Hippocampal formation (tissue), 2 donors: Measurements from ENCODE around the gene HNF4A.

ENCODE experiments used
- DNase-seq, 2 donors: peaks; one replicate each; lab custom pipeline; 2025; lab: John Stamatoyannopoulos, UW

HNF4A gene

GRCh38 chr20:44392776-44393607, 37.5 kb downstream of the HNF4A start:
- DNase-seq = no peak

DNA sequence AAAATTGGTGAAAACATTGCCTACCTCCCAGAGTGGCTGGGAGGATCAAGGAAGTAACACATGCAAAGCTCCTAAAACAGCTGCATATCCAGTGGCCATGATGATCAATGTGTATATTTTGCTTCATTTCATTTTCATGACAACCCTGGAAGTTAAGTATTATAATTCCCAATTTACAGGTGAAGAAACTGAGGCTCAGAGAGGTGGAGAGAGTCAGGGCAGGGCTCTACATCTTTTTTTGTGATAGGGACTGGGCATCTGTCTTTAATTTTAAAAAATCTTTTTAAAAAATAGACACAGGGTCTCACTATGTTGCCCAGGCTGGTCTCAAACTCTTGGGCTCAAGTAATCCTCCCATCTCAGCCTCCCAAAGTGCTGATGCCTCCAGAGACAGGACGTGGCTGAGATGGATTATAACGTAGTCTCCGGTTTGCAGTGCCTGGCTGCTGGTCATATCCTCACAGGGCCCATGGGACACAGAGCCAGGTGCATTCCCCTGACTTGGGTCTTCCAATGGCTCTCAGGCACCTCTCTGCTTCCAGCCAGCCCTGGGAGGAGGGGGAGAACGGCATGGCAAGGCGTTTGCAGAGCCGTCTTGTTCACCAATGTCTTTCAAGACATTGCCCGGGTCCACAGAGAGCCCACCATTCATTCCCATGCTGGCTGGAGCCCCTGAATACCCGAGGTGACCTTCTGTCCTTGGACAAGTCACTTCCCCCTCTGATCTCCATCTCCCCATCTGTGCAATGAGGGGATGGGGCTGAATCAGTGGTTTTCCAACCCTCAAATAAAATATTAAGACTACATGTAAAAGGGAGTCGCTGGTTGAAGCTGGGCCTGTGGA, 38.3 kb downstream of the HNF4A start:
- no peak for DNase-seq

DNA sequence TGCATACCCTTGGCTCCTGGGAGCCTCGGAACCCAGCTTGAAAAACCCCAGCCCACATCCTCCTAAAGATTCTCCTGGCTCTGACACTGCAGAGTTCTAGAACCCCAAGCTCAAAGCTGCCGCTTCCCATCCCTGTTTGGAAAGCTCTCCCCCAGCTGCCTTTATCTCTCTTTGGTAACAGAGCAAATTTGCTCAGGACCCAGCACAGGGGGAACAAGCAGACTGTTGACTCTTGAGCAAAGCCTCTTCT, 38.9 kb downstream of the HNF4A start:
- no peak for DNase-seq

DNA sequence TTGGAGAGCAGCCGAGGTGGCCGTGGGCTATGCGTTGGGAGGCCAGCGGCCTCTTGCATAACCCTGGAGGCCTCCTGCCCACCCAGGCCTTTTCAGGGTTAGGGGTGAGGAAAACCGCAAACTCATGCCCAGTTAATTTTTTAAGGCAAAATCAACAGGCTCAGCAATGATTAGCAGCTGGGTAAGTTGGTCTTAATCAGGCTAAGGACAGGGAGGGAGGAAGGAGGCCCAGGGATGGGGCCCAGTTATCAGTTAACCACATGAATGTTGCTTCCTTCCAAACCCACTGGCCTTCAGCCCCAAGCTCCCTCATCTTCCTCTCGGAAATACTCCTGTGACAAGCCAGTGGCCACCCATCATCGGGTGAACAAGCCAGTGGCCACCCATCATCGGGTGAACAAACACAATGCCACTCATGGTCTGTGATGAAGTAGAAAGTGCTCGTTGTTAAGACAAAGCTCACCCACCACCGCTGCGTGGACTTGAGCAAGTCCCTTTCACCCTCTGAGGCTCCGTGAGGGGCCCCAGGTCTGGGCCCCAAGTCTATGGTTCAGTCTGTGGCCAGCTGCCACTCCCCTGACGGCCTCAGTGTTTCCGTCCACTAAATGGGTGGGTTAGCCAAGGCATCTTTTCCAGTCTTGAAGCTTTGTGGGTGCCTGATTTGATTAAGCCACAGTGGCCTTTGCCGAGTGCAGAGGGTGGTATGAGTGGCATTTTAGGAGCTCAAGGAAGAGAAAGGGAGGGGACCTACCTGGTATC, 39.4 kb downstream of the HNF4A start:
- no peak for DNase-seq

- DNase-seq = no peak
Observed at GRCh38 chr20:44395461-44396340, 40.2 kb downstream of the HNF4A start.

GRCh38 chr20:44396369-44397130, 41.1 kb downstream of the HNF4A start:
- no peak for DNase-seq

DNA sequence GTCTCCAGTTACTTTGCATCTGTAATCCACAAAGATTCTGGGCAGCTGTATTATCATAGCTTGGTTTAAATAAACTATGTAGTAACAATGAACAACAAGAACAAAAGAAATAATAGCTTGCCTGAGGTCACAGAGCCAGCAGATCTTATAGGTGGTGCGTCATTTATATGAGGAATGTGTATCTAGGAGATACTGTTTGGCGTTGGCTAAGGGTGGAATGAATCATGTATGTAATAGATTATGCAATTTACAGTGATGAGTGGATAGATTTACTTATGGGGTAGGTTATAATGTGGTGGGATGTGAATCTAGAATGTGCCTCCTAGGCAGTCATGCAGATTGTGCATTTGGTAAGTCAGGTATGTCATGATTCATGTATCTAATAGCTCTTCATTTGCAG, 42.8 kb downstream of the HNF4A start:
- no peak for DNase-seq

- DNase-seq = no peak
Observed at GRCh38 chr20:44399446-44399845, 43.9 kb downstream of the HNF4A start.

DNA sequence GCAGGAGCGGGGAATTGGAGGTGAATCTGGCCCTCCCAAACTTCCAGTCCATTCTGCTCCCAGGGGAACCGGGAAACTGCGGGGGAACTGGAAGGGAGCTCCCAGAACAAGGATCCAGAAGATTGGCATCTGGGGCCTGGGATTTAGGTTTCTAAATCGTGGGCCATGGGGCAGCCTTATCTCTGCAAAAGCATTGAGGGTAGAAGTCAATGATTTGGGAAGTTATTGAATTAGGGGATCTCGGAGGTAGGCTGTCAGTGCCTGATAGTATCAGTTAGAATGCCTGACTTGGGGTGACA, 45.1 kb downstream of the HNF4A start:
- no peak for DNase-seq

DNA sequence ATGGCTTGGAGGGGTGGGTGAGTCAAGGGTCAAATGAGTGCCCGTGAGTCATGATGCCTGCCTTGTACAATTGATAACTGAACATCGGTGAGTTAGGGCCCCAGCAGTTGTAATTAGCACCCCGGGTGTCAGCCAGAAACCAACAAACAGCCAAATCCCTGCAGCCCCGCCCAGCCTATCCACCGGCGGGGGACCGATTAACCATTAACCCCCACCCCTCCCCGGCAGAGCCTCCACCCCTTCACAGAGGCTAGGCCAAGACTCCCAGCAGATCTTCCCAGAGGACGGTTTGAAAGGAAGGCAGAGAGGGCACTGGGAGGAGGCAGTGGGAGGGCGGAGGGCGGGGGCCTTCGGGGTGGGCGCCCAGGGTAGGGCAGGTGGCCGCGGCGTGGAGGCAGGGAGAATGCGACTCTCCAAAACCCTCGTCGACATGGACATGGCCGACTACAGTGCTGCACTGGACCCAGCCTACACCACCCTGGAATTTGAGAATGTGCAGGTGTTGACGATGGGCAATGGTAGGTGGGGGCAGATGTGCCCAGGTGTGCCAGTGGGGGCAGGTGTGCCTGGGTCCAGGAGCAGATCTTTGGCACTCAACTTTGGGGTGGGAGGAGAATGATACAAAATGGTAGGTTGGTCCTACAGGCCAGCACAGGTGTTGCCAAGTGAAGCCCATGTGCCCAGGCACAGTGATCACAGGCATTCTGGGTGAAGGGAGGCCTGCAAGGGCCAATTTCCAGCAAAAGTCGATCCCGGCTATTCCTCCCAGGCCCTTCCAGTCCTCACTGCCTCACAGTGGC, 45.7 kb downstream of the HNF4A start:
- no peak for DNase-seq

DNA sequence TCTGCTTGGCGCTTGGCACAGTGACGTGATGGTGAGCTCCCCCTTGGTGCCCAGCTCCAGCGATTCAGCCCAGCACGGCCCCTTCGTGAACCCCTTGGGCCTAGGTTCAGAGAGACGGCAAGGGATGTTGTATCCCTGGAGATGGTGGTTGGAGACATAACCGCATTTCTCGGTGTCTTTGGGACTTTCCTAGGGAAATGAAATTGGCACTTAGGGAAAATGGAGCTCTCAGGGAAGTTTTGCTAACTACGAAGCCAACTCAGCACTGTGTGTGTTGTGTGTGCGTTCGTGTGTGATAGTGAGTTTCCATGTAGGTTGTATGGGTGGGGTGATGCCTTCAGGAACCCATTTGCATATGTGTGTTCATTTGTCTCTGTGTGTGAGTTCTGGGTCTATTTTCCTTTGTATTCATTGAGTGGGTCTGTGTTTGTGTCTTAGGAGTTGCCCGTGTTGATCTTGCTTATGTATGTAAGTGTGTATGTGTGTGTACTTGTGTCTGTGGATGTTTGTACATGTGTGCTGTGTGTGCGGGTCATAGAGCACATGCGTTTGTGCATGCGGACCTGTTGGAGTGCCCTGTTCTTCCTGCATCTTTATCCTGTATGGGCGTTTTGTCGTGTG, 46.4 kb downstream of the HNF4A start:
- no peak for DNase-seq

GRCh38 chr20:44402391-44403193, 47.1 kb downstream of the HNF4A start:
- DNase-seq = no peak

DNA sequence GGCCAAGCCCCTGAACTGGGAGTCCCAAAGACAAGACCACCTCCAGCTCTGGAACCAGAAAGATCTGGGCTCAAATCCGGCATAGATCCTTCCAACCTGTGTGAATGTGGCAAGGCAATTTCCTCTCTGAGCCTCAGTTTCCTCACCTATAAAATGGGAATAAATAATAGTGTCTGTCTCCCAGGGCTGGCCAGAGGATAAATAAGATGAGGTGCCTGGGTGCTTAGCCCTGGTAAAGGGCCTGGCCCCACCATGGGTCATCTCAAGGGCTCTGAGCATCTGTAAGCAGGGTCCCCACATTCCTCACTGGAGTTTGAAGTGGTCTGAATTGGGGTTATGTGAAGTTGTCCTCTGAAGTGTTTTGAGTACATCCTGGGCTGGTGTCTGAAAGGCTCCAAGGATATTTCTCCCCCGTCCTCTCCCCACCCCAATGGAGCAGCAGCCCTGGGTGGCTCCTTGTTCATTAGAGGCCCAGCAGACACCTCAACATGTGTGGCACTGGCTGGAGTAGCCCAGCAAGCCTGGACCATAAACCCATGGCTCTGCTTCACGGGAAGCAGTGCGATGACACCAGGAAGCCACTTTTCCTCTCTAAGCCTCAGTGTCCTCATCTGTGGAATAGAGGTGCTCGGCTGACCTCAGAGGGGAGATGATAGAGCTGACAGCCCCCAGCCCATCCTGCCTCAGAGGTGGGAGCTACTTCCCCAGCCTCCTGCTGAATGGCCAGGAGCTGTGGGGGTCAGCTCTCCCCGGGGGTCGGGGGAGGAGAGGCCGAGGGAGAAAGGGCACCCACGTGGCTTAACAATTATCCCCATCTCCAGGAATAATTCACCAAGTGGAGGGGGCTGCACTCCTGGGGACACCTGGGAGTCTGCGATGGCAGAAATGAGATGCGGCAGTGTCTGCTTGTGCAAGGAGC, 48.0 kb downstream of the HNF4A start:
- DNase-seq = no peak

DNA sequence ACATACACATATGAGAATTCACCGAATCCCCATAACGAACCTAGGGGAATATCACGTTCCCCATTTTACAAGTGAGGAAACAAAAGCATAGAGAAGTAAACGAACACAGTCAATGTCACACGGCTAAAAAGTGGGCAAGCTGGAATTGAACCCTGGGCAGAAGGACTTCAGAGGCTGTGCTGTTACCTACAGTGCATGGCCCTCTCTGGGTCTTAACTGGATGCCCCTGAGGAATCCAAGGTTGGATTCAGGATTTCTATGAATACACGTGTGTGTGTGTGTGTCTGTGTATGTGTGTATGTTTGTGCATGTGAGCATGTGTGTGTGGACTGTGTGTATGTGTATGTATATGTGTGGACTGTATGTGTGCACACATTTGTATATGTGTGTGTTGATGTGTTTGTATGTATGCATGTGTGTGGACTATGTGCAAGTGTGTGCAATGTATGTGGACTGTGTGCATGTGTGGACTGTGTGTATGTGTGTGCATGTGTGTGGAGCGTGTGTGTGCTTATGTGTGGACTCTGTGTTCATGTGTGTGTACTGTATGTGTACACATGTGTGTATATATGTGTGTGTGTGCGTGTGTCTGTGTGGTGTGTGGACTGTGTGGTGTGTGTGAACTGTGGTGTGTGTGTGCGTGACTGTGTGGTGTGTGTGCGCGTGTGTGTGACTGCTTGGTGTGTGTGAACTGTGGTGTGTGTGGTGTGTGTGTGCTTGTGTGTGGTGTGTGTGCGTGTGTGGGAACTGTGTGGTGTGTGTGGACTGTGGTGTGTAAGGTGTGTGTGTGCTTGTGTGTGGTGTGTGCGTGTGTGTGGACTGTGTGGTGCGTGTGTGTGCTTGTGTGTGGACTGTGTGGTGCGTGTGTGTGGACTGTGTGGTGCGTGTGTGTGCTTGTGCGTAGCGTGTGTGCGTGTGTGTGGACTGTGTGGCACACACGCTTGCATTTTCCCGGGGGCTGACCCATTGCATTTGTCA, 49.0 kb downstream of the HNF4A start:
- DNase-seq = no peak

GRCh38 chr20:44405257-44405656, 49.8 kb downstream of the HNF4A start:
- no peak for DNase-seq

DNA sequence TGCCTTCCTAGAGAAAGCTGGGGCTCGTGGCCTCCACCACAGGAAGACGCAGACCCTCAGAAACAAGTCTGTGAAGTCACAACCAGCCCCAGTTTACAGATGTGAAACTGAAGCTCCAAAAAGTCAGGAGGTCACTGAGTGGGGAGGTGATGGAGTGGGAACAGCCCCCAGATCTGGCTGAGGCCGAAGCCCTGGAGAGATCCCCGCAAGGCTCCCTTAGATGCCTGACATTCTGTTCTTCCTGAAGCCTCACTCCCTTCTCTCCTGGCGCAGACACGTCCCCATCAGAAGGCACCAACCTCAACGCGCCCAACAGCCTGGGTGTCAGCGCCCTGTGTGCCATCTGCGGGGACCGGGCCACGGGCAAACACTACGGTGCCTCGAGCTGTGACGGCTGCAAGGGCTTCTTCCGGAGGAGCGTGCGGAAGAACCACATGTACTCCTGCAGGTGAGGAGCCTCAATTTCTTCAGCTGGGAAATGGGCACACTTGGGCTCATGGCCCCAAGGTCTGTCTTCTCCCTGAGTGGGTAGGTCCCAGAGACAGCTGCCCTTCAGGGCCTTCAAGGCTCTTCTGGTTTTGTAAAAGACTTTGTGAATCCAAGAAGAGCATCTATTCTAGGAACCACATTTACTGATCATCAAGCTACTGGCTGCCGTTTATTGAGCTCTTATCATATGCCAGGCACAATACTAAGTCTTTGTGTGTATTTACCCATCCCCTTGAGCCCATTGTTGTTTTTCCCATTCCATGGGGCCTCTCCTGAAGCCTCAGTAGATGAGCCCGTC, 50.5 kb downstream of the HNF4A start:
- no peak for DNase-seq
